ENCODE measurements around the gene BAG3. TPM values are rescaled to one million over a fixed set of nuclear protein-coding genes. Genes with fewer than 3 reads are reported as not detected.
A peak's percentile ranks its signal among the peaks of the same experiment; 100 is the strongest.

The BAG3 gene
- total and polyA plus RNA-seq, 12 donors, result 42.5 to 193 (median 145) TPM

GRCh38 chr10:119655566-119656001 lies 4.4 kb downstream of the BAG3 start:
- WGBS, 2 donors, result 14 to 17% methylated on average over 11 of the region's 11 CpGs
- no peaks in the 10 kb centered on the region for H3K9me3 ChIP-seq
- intact Hi-C loops (cut with DNase I), result loop anchor here in 2 of 10 donors (2.0 to 10.0 kb wide), 2 partner anchors 59 to 61 kb away; partner anchors contain the start of gene TIAL1 (in 2 of the 2)
- DNase-seq (peak; percentile 37 to 55), ATAC-seq (peak in 6 of 8 donors; percentile 28 to 58 (median 48))
- peaks cover 0 to 32% (median 0%) of the 10 kb centered on the region in 9 donors for H3K36me3 ChIP-seq
- H3K27me3 ChIP-seq, result peaks cover 0 to 3% (median 0%) of the 10 kb centered on the region in 7 donors
- no peak for TF ChIP-seq CTCF (IDR thresholded peaks at IDR 0.05)
- peak overlapping the region; percentile 32 to 100 (median 98) for H3K27ac ChIP-seq
- peaks cover 43 to 85% (median 80%) of the 10 kb centered on the region in 9 donors for H3K4me1 ChIP-seq
- peak overlapping the region in 7 of 10 donors; percentile 11 to 96 (median 93) for H3K4me3 ChIP-seq

- intact Hi-C loops (cut with DNase I), result loop anchor here in 1 of 10 donors (10.0 kb wide), 1 partner anchor 62 kb away; the partner anchor contains the start of gene TIAL1
- Histone ChIP-seq H3K4me3 (no peak overlapping the region), H3K9me3 (no peaks in the 10 kb centered on the region), H3K27ac (peak overlapping the region; percentile 71 to 100 (median 98)), H3K36me3 (peaks cover 0 to 34% (median 0%) of the 10 kb centered on the region in 9 donors), H3K4me1 (peaks cover 44 to 95% (median 89%) of the 10 kb centered on the region in 9 donors), H3K27me3 (peaks cover 0 to 3% (median 0%) of the 10 kb centered on the region in 7 donors)
- 41 to 57% methylated on average over 2 of the region's 2 CpGs for WGBS, 2 donors
- TF ChIP-seq CTCF (IDR thresholded peaks at IDR 0.05), result no peak
- DNase-seq, result no peak
- ATAC-seq, result no peak
Measured at GRCh38 chr10:119656760-119657159, 5.6 kb downstream of the BAG3 start.

GRCh38 chr10:119657725-119658124 lies 6.5 kb downstream of the BAG3 start:
- DNase-seq, result no peak
- Histone ChIP-seq H3K4me3 (peak overlapping the region in 1 of 10 donors; percentile 5), H3K27ac (peak overlapping the region; percentile 71 to 100 (median 98)), H3K4me1 (peaks cover 44 to 100% (median 95%) of the 10 kb centered on the region in 9 donors), H3K36me3 (peaks cover 0 to 34% (median 0%) of the 10 kb centered on the region in 9 donors), H3K27me3 (no peaks in the 10 kb centered on the region), H3K9me3 (no peaks in the 10 kb centered on the region)
- intact Hi-C loops (cut with DNase I), result loop anchor here in 1 of 10 donors (10.0 kb wide), 1 partner anchor 63 kb away; the partner anchor contains the start of gene TIAL1
- peak in 2 of 8 donors; percentile 20 to 31 for ATAC-seq
- WGBS, 2 donors, result 40 to 47% methylated on average over 7 of the region's 7 CpGs
- no peak for TF ChIP-seq CTCF (IDR thresholded peaks at IDR 0.05)

GRCh38 chr10:119658274-119658673 lies 7.1 kb downstream of the BAG3 start:
- peak; percentile 79 to 92 (median 86) for ATAC-seq
- Histone ChIP-seq H3K27ac (peak overlapping the region; percentile 71 to 100 (median 98)), H3K9me3 (no peaks in the 10 kb centered on the region), H3K36me3 (peaks cover 0 to 34% (median 0%) of the 10 kb centered on the region in 9 donors), H3K4me3 (peak overlapping the region in 2 of 10 donors; percentile 3 to 6), H3K27me3 (no peaks in the 10 kb centered on the region), H3K4me1 (peaks cover 39 to 100% (median 94%) of the 10 kb centered on the region in 9 donors)
- intact Hi-C loops (cut with DNase I), result loop anchor here in 1 of 10 donors (10.0 kb wide), 1 partner anchor 63 kb away; the partner anchor contains the start of gene TIAL1
- WGBS, 2 donors, result 32 to 38% methylated on average over 13 of the region's 13 CpGs
- TF ChIP-seq CTCF (IDR thresholded peaks at IDR 0.05), result no peak
- peak; percentile 73 to 79 for DNase-seq

All from heart right ventricle (tissue), 16 donors.